Measurements from ENCODE around the gene HSF2.

HSF2 gene

GRCh38 chr6:122399055-122399347 is 451 bp upstream of the HSF2 start:
- no peak for DNase-seq (ENCODE audit: low read depth, low spot score)
- H3K4me3 ChIP-seq (ENCODE audit: low read depth, low read length) = peak overlapping the region; percentile 24
- TF ChIP-seq, protein P1, sequence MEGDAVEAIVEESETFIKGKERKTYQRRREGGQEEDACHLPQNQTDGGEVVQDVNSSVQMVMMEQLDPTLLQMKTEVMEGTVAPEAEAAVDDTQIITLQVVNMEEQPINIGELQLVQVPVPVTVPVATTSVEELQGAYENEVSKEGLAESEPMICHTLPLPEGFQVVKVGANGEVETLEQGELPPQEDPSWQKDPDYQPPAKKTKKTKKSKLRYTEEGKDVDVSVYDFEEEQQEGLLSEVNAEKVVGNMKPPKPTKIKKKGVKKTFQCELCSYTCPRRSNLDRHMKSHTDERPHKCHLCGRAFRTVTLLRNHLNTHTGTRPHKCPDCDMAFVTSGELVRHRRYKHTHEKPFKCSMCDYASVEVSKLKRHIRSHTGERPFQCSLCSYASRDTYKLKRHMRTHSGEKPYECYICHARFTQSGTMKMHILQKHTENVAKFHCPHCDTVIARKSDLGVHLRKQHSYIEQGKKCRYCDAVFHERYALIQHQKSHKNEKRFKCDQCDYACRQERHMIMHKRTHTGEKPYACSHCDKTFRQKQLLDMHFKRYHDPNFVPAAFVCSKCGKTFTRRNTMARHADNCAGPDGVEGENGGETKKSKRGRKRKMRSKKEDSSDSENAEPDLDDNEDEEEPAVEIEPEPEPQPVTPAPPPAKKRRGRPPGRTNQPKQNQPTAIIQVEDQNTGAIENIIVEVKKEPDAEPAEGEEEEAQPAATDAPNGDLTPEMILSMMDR (IDR thresholded peaks at IDR 0.05; ENCODE audit: low read depth, low read length) = no peak
- in situ Hi-C loops (cut with HindIII; ENCODE audit: low sequenced_read_pairs) = no loop called here

DNA sequence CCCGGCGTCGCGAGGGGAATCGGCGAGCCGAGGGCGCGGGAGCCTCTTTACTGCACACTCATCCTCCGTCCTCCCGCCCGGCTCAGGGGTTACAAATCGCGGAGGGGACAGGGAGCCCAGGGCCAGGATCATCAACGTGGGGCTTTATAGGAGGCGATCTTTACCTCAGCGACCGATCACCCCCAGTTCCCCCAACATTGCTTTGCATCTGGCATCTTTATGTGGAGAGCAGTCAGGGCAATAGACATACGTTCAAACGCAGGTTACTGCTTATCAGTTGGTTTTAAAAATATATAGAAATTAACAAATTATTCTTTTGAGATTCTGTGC is 634 bp downstream of the HSF2 start:
- peak overlapping the region; percentile 69 for H3K4me3 ChIP-seq (ENCODE audit: low read depth, low read length)
- TF ChIP-seq, protein P1 (IDR thresholded peaks at IDR 0.05; ENCODE audit: low read depth, low read length) = no peak
- in situ Hi-C loops (cut with HindIII; ENCODE audit: low sequenced_read_pairs) = no loop called here
- peak; percentile 14 for DNase-seq (ENCODE audit: low read depth, low spot score)

- no peak for DNase-seq (ENCODE audit: low read depth, low spot score)
- TF ChIP-seq, protein P1 (IDR thresholded peaks at IDR 0.05; ENCODE audit: low read depth, low read length) = no peak
- in situ Hi-C loops (cut with HindIII; ENCODE audit: low sequenced_read_pairs) = no loop called here
- peak overlapping the region; percentile 69 for H3K4me3 ChIP-seq (ENCODE audit: low read depth, low read length)
Measured at GRCh38 chr6:122400462-122401089, 1.1 kb downstream of the HSF2 start.

GRCh38 chr6:122401104-122401503 is 1.7 kb downstream of the HSF2 start:
- no peak overlapping the region for H3K4me3 ChIP-seq (ENCODE audit: low read depth, low read length)
- in situ Hi-C loops (cut with HindIII; ENCODE audit: low sequenced_read_pairs) = no loop called here
- DNase-seq (ENCODE audit: low read depth, low spot score) = no peak
- TF ChIP-seq, protein P1 (IDR thresholded peaks at IDR 0.05; ENCODE audit: low read depth, low read length) = no peak

- TF ChIP-seq, protein P1 (IDR thresholded peaks at IDR 0.05; ENCODE audit: low read depth, low read length) = no peak
- DNase-seq (ENCODE audit: low read depth, low spot score) = no peak
- in situ Hi-C loops (cut with HindIII; ENCODE audit: low sequenced_read_pairs) = no loop called here
- no peak overlapping the region for H3K4me3 ChIP-seq (ENCODE audit: low read depth, low read length)
Measured at GRCh38 chr6:122404444-122404843, 5.0 kb downstream of the HSF2 start.

- in situ Hi-C loops (cut with HindIII; ENCODE audit: low sequenced_read_pairs) = no loop called here
Measured at GRCh38 chr6:122405417-122405816, 6.0 kb downstream of the HSF2 start.

More at GRCh38 chr6:122405417-122405816, 6.0 kb downstream of the HSF2 start:
- TF ChIP-seq, protein P1 (IDR thresholded peaks at IDR 0.05; ENCODE audit: low read depth, low read length) = peak; percentile 14
- DNase-seq (ENCODE audit: low read depth, low spot score) = no peak
- no peak overlapping the region for H3K4me3 ChIP-seq (ENCODE audit: low read depth, low read length)
